ENCODE results near the gene COL23A1. TPM values are rescaled to one million over a fixed set of nuclear protein-coding genes. Genes with fewer than 3 reads are reported as not detected.

COL23A1 gene
- total and polyA plus RNA-seq, 2 experiments from 2014 or later = 4.8 to 8.2 TPM

DNA sequence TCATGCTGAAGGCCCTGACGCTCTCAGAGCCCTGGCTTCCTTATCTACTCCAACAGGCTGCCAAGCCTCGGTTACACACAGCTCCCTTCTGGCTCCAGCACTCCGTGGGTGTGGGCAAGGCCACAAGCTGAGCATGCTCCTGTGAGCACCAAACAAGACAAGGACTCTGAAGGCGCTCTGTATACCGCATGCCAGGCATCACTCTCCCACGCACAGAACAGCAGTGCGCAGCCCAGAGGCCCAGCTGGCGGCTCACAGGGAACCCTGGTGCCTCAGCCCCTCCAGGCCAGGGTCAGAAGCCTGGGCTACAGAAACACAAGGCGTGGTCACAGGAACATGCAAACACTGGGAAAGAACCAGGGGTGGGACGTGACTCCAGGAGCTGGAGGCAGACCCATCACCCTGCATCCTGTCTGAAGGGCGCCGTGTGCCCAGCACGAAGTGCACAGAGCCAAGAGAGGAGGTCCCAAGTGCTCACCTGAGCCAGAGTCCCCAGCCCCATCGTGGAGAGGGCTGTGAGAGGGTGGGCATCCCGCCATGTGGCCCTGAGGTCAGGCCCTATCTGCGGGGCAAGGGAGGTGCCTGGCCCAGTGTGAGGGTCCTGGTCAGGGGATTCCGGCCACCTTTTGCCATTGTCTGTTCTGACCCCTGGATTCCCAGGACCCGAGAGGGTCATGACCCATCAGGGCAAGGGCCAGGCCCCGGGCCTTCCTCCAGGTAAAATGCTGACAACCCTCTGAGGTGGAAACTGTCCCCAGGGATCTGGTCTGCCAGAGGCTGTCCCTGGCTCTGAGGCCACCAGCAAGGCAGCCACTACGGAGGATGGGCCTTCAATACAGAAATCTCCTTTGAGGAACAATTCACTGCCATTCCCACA lies 54.7 kb downstream of the COL23A1 start:
- peak; percentile 20; the same call in 2 of the 3 replicates for ATAC-seq
- TF ChIP-seq ZNF331 (CRISPR knock-in tag; IDR thresholded peaks at IDR 0.05; ENCODE audit: low read depth) (no peak), CREB1 (CRISPR knock-in tag; IDR thresholded peaks at IDR 0.05; ENCODE audit: low read depth) (no peak), NANOG (IDR thresholded peaks at IDR 0.05; ENCODE audit: borderline replicate concordance) (no peak), ZNF114 (CRISPR knock-in tag; IDR thresholded peaks at IDR 0.05) (no peak), JUNB (IDR thresholded peaks at IDR 0.05; ENCODE audit: unreplicated experiment) (no peak), EZH2 (IDR thresholded peaks at IDR 0.05; ENCODE audit: low read depth, unreplicated experiment) (no peak), STAT1 (IDR thresholded peaks at IDR 0.05; ENCODE audit: unreplicated experiment) (no peak), POLR2AphosphoS5 (IDR thresholded peaks at IDR 0.05; ENCODE audit: low read depth) (no peak), EZH2phosphoT487 (IDR thresholded peaks at IDR 0.05; ENCODE audit: unreplicated experiment) (no peak)
- TF ChIP-seq, protein P1, sequence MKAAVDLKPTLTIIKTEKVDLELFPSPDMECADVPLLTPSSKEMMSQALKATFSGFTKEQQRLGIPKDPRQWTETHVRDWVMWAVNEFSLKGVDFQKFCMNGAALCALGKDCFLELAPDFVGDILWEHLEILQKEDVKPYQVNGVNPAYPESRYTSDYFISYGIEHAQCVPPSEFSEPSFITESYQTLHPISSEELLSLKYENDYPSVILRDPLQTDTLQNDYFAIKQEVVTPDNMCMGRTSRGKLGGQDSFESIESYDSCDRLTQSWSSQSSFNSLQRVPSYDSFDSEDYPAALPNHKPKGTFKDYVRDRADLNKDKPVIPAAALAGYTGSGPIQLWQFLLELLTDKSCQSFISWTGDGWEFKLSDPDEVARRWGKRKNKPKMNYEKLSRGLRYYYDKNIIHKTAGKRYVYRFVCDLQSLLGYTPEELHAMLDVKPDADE (IDR thresholded peaks at IDR 0.05) = no peak
- TF ChIP-seq, protein P2, sequence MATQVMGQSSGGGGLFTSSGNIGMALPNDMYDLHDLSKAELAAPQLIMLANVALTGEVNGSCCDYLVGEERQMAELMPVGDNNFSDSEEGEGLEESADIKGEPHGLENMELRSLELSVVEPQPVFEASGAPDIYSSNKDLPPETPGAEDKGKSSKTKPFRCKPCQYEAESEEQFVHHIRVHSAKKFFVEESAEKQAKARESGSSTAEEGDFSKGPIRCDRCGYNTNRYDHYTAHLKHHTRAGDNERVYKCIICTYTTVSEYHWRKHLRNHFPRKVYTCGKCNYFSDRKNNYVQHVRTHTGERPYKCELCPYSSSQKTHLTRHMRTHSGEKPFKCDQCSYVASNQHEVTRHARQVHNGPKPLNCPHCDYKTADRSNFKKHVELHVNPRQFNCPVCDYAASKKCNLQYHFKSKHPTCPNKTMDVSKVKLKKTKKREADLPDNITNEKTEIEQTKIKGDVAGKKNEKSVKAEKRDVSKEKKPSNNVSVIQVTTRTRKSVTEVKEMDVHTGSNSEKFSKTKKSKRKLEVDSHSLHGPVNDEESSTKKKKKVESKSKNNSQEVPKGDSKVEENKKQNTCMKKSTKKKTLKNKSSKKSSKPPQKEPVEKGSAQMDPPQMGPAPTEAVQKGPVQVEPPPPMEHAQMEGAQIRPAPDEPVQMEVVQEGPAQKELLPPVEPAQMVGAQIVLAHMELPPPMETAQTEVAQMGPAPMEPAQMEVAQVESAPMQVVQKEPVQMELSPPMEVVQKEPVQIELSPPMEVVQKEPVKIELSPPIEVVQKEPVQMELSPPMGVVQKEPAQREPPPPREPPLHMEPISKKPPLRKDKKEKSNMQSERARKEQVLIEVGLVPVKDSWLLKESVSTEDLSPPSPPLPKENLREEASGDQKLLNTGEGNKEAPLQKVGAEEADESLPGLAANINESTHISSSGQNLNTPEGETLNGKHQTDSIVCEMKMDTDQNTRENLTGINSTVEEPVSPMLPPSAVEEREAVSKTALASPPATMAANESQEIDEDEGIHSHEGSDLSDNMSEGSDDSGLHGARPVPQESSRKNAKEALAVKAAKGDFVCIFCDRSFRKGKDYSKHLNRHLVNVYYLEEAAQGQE (IDR thresholded peaks at IDR 0.05; ENCODE audit: unreplicated experiment) = no peak
- TF ChIP-seq, protein P3, sequence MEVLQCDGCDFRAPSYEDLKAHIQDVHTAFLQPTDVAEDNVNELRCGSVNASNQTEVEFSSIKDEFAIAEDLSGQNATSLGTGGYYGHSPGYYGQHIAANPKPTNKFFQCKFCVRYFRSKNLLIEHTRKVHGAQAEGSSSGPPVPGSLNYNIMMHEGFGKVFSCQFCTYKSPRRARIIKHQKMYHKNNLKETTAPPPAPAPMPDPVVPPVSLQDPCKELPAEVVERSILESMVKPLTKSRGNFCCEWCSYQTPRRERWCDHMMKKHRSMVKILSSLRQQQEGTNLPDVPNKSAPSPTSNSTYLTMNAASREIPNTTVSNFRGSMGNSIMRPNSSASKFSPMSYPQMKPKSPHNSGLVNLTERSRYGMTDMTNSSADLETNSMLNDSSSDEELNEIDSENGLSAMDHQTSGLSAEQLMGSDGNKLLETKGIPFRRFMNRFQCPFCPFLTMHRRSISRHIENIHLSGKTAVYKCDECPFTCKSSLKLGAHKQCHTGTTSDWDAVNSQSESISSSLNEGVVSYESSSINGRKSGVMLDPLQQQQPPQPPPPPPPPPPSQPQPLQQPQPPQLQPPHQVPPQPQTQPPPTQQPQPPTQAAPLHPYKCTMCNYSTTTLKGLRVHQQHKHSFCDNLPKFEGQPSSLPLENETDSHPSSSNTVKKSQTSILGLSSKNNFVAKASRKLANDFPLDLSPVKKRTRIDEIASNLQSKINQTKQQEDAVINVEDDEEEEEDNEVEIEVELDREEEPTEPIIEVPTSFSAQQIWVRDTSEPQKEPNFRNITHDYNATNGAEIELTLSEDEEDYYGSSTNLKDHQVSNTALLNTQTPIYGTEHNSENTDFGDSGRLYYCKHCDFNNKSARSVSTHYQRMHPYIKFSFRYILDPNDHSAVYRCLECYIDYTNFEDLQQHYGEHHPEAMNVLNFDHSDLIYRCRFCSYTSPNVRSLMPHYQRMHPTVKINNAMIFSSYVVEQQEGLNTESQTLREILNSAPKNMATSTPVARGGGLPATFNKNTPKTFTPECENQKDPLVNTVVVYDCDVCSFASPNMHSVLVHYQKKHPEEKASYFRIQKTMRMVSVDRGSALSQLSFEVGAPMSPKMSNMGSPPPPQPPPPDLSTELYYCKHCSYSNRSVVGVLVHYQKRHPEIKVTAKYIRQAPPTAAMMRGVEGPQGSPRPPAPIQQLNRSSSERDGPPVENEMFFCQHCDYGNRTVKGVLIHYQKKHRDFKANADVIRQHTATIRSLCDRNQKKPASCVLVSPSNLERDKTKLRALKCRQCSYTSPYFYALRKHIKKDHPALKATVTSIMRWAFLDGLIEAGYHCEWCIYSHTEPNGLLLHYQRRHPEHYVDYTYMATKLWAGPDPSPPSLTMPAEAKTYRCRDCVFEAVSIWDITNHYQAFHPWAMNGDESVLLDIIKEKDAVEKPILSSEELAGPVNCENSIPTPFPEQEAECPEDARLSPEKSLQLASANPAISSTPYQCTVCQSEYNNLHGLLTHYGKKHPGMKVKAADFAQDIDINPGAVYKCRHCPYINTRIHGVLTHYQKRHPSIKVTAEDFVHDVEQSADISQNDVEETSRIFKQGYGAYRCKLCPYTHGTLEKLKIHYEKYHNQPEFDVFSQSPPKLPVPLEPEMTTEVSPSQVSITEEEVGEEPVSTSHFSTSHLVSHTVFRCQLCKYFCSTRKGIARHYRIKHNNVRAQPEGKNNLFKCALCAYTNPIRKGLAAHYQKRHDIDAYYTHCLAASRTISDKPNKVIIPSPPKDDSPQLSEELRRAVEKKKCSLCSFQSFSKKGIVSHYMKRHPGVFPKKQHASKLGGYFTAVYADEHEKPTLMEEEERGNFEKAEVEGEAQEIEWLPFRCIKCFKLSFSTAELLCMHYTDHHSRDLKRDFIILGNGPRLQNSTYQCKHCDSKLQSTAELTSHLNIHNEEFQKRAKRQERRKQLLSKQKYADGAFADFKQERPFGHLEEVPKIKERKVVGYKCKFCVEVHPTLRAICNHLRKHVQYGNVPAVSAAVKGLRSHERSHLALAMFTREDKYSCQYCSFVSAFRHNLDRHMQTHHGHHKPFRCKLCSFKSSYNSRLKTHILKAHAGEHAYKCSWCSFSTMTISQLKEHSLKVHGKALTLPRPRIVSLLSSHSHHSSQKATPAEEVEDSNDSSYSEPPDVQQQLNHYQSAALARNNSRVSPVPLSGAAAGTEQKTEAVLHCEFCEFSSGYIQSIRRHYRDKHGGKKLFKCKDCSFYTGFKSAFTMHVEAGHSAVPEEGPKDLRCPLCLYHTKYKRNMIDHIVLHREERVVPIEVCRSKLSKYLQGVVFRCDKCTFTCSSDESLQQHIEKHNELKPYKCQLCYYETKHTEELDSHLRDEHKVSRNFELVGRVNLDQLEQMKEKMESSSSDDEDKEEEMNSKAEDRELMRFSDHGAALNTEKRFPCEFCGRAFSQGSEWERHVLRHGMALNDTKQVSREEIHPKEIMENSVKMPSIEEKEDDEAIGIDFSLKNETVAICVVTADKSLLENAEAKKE (CRISPR knock-in tag; IDR thresholded peaks at IDR 0.05) = no peak
- TF ChIP-seq, protein P4, sequence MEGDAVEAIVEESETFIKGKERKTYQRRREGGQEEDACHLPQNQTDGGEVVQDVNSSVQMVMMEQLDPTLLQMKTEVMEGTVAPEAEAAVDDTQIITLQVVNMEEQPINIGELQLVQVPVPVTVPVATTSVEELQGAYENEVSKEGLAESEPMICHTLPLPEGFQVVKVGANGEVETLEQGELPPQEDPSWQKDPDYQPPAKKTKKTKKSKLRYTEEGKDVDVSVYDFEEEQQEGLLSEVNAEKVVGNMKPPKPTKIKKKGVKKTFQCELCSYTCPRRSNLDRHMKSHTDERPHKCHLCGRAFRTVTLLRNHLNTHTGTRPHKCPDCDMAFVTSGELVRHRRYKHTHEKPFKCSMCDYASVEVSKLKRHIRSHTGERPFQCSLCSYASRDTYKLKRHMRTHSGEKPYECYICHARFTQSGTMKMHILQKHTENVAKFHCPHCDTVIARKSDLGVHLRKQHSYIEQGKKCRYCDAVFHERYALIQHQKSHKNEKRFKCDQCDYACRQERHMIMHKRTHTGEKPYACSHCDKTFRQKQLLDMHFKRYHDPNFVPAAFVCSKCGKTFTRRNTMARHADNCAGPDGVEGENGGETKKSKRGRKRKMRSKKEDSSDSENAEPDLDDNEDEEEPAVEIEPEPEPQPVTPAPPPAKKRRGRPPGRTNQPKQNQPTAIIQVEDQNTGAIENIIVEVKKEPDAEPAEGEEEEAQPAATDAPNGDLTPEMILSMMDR (conservative IDR thresholded peaks at IDR 0.05; ENCODE audit: low read depth in 2 of 2) = no peak
- no peak for DNase-seq (ENCODE audit: low spot score)
- Histone ChIP-seq H3K4me1 (ENCODE audit: insufficient read depth) (no peaks in the 10 kb centered on the region), H3K4me2 (no peak overlapping the region), H3K4me3 (no peak overlapping the region), H3K36me3 (ENCODE audit: insufficient read depth) (no peaks in the 10 kb centered on the region), H3K27ac (ENCODE audit: low read depth) (no peak overlapping the region), H4K20me1 (replicated peaks; ENCODE audit: insufficient read depth) (no peaks in the 10 kb centered on the region), H3K27me3 (ENCODE audit: insufficient read depth) (no peaks in the 10 kb centered on the region), H3K9me2 (ENCODE audit: insufficient read depth) (no peaks in the 10 kb centered on the region), H3F3A (replicated peaks; ENCODE audit: low read depth) (no peaks in the 10 kb centered on the region), H2AFZ (no peak overlapping the region), H3K79me2 (replicated peaks; ENCODE audit: insufficient read depth) (peaks cover 1% of the 10 kb centered on the region; the same call in 1 of the 2 replicates)
- Mint-ChIP-seq H3K4me1 (peaks cover 9% of the 10 kb centered on the region), H3K4me3 (no peak overlapping the region), H3K9me3 (no peaks in the 10 kb centered on the region), H3K27ac (no peak overlapping the region), H3K36me3 (ENCODE audit: low read depth) (no peaks in the 10 kb centered on the region), H3K27me3 (ENCODE audit: insufficient read depth, low read depth, poor library complexity) (peaks cover 12% of the 10 kb centered on the region)

Measured in GM23338 (cell line).